Measurements from ENCODE around the gene MRPL54. TPM values are rescaled to one million over a fixed set of nuclear protein-coding genes. Genes with fewer than 3 reads are reported as not detected.
A peak's percentile ranks its signal among the peaks of the same experiment; 100 is the strongest.

MRPL54 gene
- total RNA-seq, 1 donor from 2014 or later: 35.9 TPM

DNA sequence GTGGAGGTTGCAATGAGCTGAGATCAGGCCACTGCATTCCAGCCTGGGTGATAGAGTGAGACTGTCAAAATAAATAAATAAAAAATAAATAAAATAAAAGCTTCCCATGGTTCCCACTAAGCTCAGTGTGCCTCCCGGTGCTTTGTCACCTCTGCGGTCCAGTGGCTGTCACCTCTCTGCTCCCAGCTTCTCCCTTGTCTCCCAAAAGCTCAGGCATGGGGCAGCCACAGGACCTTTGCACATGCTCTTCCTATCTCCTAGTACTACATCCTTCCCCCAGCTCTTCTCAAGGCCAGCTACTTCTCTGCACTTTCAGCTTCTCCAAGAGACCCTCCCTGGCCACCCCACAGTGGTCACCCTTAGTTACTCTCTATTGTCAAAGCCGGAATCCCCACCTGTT, 31.3 kb downstream of the MRPL54 start:
- Mint-ChIP-seq H3K4me1 (ENCODE audit: unreplicated experiment) (no peaks in the 10 kb centered on the region), H3K27ac (no peak overlapping the region), H3K36me3 (no peaks in the 10 kb centered on the region), H3K4me3 (no peak overlapping the region), H3K9me3 (peaks cover 12% of the 10 kb centered on the region), H3K27me3 (peaks cover 46% of the 10 kb centered on the region)
- DNase-seq (ENCODE audit: extremely low spot score, unreplicated experiment): no peak
- TF ChIP-seq, protein P1, sequence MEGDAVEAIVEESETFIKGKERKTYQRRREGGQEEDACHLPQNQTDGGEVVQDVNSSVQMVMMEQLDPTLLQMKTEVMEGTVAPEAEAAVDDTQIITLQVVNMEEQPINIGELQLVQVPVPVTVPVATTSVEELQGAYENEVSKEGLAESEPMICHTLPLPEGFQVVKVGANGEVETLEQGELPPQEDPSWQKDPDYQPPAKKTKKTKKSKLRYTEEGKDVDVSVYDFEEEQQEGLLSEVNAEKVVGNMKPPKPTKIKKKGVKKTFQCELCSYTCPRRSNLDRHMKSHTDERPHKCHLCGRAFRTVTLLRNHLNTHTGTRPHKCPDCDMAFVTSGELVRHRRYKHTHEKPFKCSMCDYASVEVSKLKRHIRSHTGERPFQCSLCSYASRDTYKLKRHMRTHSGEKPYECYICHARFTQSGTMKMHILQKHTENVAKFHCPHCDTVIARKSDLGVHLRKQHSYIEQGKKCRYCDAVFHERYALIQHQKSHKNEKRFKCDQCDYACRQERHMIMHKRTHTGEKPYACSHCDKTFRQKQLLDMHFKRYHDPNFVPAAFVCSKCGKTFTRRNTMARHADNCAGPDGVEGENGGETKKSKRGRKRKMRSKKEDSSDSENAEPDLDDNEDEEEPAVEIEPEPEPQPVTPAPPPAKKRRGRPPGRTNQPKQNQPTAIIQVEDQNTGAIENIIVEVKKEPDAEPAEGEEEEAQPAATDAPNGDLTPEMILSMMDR (conservative IDR thresholded peaks at IDR 0.05): no peak

DNA sequence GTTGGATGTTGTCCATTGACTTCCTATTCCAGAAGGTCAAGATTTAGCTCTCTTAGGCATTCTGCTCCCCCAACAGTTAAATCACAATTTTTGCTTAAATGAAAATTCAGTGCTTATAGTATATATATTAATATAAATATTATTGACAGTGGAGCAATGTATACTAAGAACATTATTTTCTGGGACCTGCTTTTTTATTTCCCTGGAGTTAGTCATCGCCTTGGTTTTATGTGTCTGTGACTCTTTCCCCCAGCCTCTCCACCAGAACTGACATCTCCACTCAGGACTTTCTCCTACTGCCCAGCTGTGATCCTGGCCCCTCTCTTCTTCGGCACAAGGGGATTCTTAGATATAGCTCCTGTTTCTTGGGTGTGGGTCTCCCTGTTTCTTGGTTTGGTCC, 33.9 kb downstream of the MRPL54 start:
- no peak overlapping the region for H3K4me3 Mint-ChIP-seq
- no peaks in the 10 kb centered on the region for H3K36me3 Mint-ChIP-seq
- no peaks in the 10 kb centered on the region for H3K4me1 Mint-ChIP-seq (ENCODE audit: unreplicated experiment)
- H3K9me3 Mint-ChIP-seq: peaks cover 6% of the 10 kb centered on the region
- DNase-seq (ENCODE audit: extremely low spot score, unreplicated experiment): no peak
- TF ChIP-seq, protein P1 (conservative IDR thresholded peaks at IDR 0.05): no peak
- H3K27me3 Mint-ChIP-seq: peaks cover 44% of the 10 kb centered on the region
- H3K27ac Mint-ChIP-seq: no peak overlapping the region

DNA sequence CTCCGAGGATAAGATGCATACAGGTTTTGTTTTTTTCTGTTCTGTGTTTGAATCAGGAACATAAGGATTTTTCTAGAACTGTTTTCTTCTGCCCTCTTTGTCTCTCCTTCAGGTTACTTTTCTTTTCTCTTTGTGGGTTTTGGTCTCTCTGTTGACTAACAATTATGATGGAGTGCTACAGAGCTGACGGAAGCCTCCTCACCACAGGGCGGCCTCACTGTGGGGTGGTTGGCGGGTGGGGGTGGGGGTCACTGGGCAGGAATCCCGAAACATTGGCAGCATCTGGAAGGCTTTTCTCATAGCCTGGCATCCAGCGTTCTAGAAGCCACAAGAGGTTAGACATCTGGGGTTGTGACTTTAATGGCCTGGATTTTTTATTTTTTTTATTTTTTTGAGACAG, 35.7 kb downstream of the MRPL54 start:
- DNase-seq (ENCODE audit: extremely low spot score, unreplicated experiment): no peak
- Mint-ChIP-seq H3K27ac (no peak overlapping the region), H3K27me3 (peaks cover 53% of the 10 kb centered on the region), H3K4me3 (no peak overlapping the region), H3K9me3 (peaks cover 6% of the 10 kb centered on the region), H3K36me3 (no peaks in the 10 kb centered on the region), H3K4me1 (ENCODE audit: unreplicated experiment) (no peaks in the 10 kb centered on the region)
- TF ChIP-seq, protein P1 (conservative IDR thresholded peaks at IDR 0.05): no peak

DNA sequence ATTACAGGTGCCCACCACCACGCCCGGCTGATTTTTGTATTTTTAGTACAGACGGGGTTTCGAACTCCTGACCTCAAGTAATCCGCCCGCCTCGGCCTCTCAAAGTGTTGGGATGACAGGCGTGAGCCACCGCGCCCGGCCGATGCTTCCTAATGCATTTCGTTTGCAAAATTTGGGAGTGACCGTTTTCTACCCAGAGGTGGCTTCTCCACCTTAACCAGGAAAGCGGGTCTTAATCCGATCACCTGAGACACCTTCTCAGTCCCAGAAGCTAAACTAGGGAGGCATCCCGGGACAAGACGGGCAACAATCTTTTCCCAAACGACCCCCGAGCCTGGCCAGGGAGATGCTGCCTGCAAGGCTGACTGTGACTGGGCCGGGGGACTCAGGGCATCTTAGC, 38.5 kb downstream of the MRPL54 start:
- Mint-ChIP-seq H3K9me3 (peaks cover 6% of the 10 kb centered on the region), H3K27me3 (peaks cover 56% of the 10 kb centered on the region), H3K4me1 (ENCODE audit: unreplicated experiment) (no peaks in the 10 kb centered on the region), H3K4me3 (no peak overlapping the region), H3K27ac (no peak overlapping the region), H3K36me3 (no peaks in the 10 kb centered on the region)
- TF ChIP-seq, protein P1 (conservative IDR thresholded peaks at IDR 0.05): no peak
- DNase-seq (ENCODE audit: extremely low spot score, unreplicated experiment): no peak

DNA sequence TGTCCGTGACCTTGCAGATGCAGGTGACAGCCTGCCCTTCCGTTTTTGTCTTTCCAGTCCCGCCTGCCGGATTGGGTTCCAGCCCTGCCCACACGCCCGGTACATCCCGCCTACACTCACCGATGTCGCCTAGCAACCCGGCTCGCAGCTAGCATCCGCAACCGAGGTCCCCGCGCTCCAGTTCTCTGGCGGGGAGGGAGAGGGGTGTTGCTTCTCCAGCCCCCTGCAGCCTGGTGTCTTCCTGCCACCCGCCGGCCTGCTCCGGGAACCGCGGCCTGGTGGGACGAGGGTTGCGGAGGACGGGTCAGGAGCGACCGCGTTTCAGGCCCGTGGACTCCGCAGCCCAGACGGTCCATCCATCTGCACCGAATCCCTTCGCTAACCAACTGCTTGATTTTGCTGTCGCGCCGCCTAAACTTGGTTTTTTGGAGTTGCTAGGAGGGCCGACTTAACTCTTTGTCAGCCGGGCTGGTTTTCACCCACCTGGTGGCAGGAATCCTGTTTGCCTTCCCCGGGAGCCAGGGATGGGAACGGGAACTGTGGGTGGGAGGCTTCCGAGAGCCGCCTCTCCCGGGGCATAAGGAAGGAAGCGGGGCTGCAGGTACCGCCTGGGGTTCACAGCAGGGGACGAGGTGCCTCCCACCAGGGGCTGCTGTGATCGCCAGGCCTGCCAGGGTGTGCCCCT, 39.1 kb downstream of the MRPL54 start:
- TF ChIP-seq, protein P1 (conservative IDR thresholded peaks at IDR 0.05): peak; percentile 58
- no peak overlapping the region for H3K4me3 Mint-ChIP-seq
- H3K9me3 Mint-ChIP-seq: peaks cover 4% of the 10 kb centered on the region
- no peaks in the 10 kb centered on the region for H3K36me3 Mint-ChIP-seq
- no peaks in the 10 kb centered on the region for H3K4me1 Mint-ChIP-seq (ENCODE audit: unreplicated experiment)
- no peak for DNase-seq (ENCODE audit: extremely low spot score, unreplicated experiment)
- H3K27me3 Mint-ChIP-seq: peaks cover 56% of the 10 kb centered on the region
- H3K27ac Mint-ChIP-seq: no peak overlapping the region
